ENCODE results near the gene TAX1BP1.

TAX1BP1 gene

GRCh38 chr7:27739909-27740448 lies at the start of gene TAX1BP1:
TSS of gene TAX1BP1 (plus strand) at chr7:27740162. CDS start at chr7:27748525, 8,363 bp downstream.
- peak; percentile 91 for DNase-seq

DNA sequence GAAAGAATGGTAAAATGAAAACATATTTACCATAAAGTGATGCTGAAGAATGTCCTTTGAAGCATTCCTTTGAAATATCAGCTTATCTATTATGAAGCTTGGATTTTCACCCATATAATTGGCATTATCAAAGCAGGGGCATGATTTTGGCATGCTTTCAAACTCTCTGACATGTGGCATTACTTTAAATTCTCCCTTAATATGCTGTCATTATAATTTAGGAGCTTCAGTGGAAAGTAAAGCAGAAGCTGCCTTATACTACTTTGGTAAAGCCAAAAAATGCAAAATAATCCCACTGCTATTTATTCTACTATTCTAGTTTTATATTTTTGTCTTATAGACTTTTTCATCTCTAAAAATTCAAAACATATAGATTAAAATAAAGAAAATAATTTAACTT lies 49.3 kb upstream of the TAX1BP1 start:
- no peak for DNase-seq

- no peak for DNase-seq
These were observed 46.2 kb upstream of the TAX1BP1 start for GRCh38 chr7:27693794-27694193.

DNA sequence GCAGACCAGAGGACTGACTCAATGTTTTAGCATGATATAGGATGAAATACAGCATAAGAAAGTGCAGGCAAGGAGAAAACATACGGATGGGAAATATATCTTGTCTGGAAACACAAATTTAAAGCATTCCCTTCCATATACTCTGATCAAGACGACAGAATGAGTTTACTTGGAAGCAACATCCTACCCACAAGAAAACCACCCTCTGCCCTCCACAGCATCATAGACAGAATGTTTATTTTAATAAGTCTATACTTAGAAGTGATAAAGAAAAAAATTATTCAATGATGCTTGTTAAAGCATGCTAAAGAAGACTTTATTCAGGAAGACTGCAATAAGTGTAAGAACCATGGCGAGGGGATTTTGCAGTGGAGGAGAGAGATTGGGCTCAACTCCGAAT lies 44.9 kb upstream of the TAX1BP1 start:
- DNase-seq = no peak

DNA sequence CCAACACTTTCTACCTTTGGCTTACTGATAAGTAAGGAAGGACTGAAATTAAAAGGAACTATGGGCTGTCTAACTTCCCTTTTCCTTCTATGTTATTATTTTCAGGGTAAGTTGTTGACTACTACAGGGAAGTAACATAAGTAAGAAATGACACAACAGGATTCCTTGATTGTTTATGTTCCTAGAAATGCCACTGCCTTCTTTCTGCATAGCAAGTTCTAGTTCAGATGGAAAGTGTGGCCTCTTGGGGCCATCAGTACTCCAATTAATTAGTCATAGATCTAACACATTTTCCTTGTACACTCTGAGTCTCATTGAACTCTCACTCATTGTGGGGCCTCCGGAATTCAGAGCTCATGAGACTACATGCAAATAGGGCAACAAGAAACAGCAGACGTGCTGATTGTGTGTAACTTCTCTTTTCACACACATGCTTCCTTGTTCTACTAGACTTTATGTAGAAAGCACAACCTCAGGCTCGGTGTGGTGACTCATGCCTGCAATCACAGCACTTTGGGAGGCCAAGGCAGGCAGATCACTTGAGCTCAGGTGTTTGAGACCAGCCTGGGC lies 42.0 kb upstream of the TAX1BP1 start:
- no peak for DNase-seq

- DNase-seq = no peak
These were observed 40.2 kb upstream of the TAX1BP1 start for GRCh38 chr7:27699751-27700150.

DNA sequence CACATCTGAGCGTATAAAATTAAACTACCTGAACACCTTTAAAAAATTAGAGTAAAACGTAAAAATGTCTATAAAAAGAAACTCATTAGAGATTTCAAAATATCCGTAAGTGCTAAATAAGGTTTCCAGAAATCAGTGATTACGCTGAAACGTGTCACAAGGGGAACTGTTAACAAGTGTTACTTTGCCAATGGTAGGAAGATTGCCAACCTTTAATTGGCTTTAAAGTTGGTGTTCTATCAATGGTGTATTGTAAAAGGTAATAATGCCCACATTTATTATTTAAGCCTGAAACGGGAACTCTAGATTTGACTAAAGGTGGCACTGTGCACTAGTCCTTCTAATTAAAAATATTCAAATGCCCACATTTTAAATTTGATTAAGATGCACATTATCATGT lies 39.5 kb upstream of the TAX1BP1 start:
- no peak for DNase-seq

DNA sequence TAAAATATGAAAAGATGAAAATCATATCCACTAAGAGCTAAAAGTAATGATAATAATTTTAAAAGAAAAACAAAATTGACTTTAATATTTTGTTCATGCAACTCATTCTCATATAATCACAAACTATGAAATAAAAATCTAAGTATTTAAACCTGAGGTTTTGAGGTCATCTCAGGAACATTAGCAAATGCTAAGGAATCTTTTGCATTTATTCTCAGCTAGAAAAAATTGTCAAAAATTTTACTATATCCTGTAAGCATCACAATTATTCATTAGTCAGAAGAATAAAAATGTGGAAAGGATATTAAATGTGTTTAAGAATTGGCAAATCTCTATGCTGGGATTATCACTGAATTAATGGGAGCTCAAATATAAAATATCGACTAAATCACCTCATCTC lies 36.8 kb upstream of the TAX1BP1 start:
- no peak for DNase-seq

DNA sequence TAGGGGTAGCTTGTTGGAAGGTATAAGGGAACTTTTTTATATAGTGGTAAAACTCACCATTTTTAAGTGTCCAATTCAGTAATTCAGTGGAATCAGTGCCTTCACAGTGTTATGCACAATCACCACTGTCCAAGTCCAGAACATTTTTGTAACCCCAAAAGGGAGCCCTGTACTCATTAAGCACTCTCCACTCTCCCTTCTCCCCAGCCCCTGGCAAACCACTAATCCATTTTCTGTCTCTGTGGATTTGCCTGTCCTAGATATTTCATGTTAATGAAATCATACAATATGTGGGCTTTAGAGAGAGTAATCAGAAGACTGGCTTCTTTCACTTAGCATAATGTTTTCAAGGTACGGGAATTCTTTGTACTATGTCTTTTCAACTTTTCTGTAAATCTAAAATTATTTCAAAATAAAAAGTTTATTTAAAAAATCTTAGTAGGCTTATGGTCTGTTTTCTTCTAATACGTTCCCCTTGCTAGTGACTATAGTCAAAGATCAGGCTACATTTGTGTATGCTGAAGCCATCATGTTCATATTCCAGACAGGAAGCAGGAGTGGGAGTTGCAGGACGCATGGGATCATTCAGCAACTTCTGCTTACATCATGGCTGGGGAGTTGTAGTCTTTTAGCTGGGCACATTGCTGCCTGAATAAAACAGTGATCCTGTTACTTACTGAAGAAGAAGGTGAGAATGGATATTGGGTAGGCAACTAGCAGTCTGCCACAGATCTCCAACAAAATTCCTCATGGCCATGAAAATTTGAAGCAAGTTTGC lies 35.4 kb upstream of the TAX1BP1 start:
- DNase-seq = no peak

- no peak for DNase-seq
These were observed 34.8 kb upstream of the TAX1BP1 start for GRCh38 chr7:27705200-27705594.

DNA sequence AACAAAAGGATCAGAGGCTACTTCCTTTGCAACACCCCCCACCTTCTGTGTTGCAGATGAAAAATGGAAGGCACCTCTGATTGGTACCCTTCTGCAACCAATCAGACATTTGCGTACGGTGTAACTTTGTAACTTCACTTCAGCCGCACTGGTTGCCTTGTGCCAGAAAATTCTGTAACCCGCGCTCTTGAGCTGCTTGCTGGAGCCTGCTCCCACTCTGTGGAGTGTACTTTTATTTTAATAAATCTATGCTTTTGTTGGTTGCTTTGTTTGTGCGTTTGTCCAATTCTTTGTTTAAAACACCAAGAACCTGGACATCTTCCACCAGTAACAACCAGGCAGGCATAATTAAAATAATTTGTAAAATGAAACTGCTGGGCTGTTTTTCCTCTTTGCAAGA lies 31.5 kb upstream of the TAX1BP1 start:
- DNase-seq = no peak

- no peak for DNase-seq
These were observed 30.6 kb upstream of the TAX1BP1 start for GRCh38 chr7:27709137-27710075.

- no peak for DNase-seq
These were observed 27.7 kb upstream of the TAX1BP1 start for GRCh38 chr7:27712217-27712616.

DNA sequence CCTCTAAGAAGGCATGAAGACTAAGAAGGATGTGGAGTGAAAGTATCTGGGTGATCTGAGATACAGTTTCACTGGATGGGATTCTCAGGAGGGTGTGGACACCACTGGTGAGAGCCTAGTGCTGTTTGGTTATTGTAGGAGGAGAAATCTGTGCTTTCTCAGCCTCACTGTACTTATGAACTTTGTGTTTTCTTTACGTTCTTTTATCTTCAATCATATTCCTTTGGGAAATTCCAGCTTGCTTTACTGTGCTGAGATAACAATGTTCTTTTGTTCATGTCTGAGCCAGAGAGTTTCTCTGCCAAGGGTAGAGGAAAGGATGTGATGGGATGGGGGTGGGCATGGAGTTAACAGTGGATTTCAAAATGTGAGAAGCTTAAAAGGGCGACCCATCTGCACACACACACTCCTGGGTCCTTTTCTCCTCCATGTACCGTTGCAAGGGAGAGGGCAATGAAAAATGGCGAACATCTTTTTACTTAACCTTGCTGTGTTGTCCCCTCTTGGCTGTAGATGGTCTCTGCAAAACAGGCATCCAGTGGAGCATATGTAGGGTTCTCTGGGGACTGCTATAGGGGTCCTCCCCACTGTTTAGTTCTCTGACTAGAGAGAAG lies 25.0 kb upstream of the TAX1BP1 start:
- DNase-seq = no peak

DNA sequence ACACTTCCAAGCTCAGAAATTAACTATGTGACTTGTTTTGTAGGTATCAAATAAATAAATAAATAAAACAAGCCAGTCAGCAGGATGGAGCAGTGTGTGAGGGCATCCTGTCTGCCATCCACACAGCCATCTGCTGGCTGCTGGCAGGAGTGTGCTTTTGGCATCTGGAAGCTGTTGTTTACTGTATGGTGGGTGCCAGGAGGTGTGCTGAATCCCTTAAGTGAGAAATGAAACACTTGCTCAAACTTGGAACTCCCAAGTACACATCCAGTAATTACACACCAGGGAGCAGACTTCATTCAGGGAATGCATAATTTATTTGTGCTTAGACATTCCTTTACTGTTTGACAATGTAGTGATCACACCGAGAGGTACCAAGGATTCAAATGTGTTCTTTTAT lies 16.9 kb upstream of the TAX1BP1 start:
- DNase-seq = peak; percentile 87

GRCh38 chr7:27727058-27727457 lies 12.9 kb upstream of the TAX1BP1 start:
- DNase-seq = no peak

GRCh38 chr7:27730112-27730511 lies 9.8 kb upstream of the TAX1BP1 start:
- no peak for DNase-seq

DNA sequence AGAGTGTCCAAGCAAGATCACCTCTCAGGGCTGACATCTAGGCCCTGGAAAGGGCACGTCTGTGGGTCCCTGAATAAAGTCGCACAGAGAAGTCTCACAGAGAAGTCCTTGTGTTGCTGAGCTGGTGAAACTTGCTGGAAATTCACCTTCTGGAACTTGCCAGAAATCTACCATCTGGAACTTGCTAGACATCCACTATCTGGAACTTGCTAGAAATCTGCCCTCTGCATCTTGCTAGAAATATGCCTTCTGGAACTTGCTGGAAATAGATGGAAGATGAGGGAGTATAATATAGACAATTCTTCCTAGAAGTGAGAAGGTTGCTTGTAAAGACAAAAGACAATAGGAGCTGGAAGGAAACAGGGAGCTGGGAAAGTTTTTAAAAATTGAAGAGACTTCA lies 5.4 kb upstream of the TAX1BP1 start:
- DNase-seq = no peak

DNA sequence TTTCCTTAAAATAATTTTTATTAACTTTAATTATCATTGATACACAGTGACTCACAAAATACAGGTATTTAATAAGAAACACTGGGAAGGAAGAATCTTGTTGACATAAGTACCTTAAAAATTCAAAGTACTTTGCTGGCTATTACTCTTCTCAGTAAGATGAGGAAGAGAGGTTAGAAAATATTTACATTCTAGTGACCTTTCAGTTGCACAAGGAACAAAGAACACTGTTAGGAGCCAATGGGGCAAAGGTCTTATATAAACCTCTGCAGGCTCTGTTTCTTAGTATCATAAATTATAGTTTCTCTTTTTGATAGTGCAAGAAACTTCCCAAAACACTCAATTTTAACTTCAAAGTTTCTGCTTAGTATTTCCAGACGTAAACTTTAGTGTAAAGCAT lies 4.8 kb upstream of the TAX1BP1 start:
- DNase-seq = no peak

- DNase-seq = no peak
These were observed 4.1 kb upstream of the TAX1BP1 start for GRCh38 chr7:27735831-27736230.

- DNase-seq = no peak
These were observed 2.8 kb upstream of the TAX1BP1 start for GRCh38 chr7:27737178-27737577.

- DNase-seq = no peak
These were observed 2.3 kb upstream of the TAX1BP1 start for GRCh38 chr7:27737616-27738015.

GRCh38 chr7:27739301-27739908 lies 557 bp upstream of the TAX1BP1 start:
- DNase-seq = peak; percentile 24
